Keratinocyte (primary cell): ENCODE data around the gene JSRP1. TPM values are rescaled to one million over a fixed set of nuclear protein-coding genes. Genes with fewer than 3 reads are reported as not detected.

Experiments
- DNase-seq: peaks from one replicate; pipeline ENCODE4 v3.0.0-alpha.2; 2011; ENCODE audit warnings: low read depth, missing footprints, low spot score
- FAIRE-seq: peaks from 2 replicates; lab custom pipeline; 2011; peaks lifted over from hg19 to GRCh38; lab: Jason Lieb, UNC
- H2AFZ ChIP-seq: 2 replicates; pipeline ENCODE4 v1.6.0; 2012; ENCODE audit warnings: low read length, control low read depth, inconsistent platforms; ENCODE audit not compliant: control insufficient read depth
- H3K27ac ChIP-seq: 2 replicates; pipeline ENCODE4 v1.5.1; 2011; ENCODE audit warnings: low read length; ENCODE audit not compliant: control insufficient read depth, insufficient read depth
- H3K27me3 ChIP-seq: 3 replicates; pipeline ENCODE4 v1.6.0; 2011; ENCODE audit warnings: low read length; ENCODE audit not compliant: control insufficient read depth, insufficient read depth; ENCODE audit errors: extremely low read depth
- H3K36me3 ChIP-seq, 2 experiments: 2 replicates in 1 of 2; 3 replicates in 1 of 2; pipeline ENCODE4 v1.5.1; 2011; ENCODE audit warnings: low read length in 2 of 2, mild to moderate bottlenecking in 1 of 2; ENCODE audit not compliant: control insufficient read depth in 2 of 2, insufficient read depth in 2 of 2; ENCODE audit errors: extremely low read depth in 1 of 2
- H3K4me1 ChIP-seq: 3 replicates; pipeline ENCODE4 v1.5.1; 2011; ENCODE audit warnings: low read length; ENCODE audit not compliant: control insufficient read depth, insufficient read depth; ENCODE audit errors: extremely low read depth
- H3K4me2 ChIP-seq: 3 replicates; pipeline ENCODE4 v1.6.0; 2011; ENCODE audit warnings: low read depth, low read length; ENCODE audit not compliant: control insufficient read depth, insufficient read depth; ENCODE audit errors: extremely low read depth
- H3K4me3 ChIP-seq, 3 experiments: fragments of 200-600 bp in 1 of 3; sonication (generic) in 1 of 3; 2 replicates in 2 of 3; 3 replicates in 1 of 3; pipeline ENCODE4 v1.5.1; 2011 to 2016; ENCODE audit warnings: low read length in 3 of 3, mild to moderate bottlenecking in 3 of 3, control low read depth in 2 of 3, inconsistent platforms in 1 of 3, low read depth in 1 of 3, mixed read lengths in 1 of 3, mixed run types in 1 of 3, moderate library complexity in 1 of 3; ENCODE audit not compliant: control insufficient read depth in 2 of 3, insufficient read depth in 2 of 3; ENCODE audit errors: extremely low read depth in 1 of 3
- H3K79me2 ChIP-seq: 2 replicates; pipeline ENCODE4 v1.6.0; 2012; ENCODE audit warnings: low read length; ENCODE audit not compliant: control insufficient read depth, insufficient read depth
- H3K9ac ChIP-seq: 3 replicates; pipeline ENCODE4 v1.6.0; 2011; ENCODE audit warnings: low read length; ENCODE audit not compliant: control insufficient read depth, insufficient read depth; ENCODE audit errors: extremely low read depth
- H3K9me1 ChIP-seq: 3 replicates; pipeline ENCODE4 v1.6.0; 2011; ENCODE audit warnings: low read length; ENCODE audit not compliant: control insufficient read depth, insufficient read depth; ENCODE audit errors: extremely low read depth
- H3K9me3 ChIP-seq: 2 replicates; pipeline ENCODE4 v1.5.1; 2012; ENCODE audit warnings: low read depth, low read length; ENCODE audit not compliant: control insufficient read depth
- H4K20me1 ChIP-seq: 3 replicates; pipeline ENCODE4 v1.6.0; 2011; ENCODE audit warnings: low read length; ENCODE audit not compliant: control insufficient read depth, insufficient read depth; ENCODE audit errors: extremely low read depth
- CTCF ChIP-seq, 3 experiments: IDR thresholded peaks in 1 of 3; conservative IDR thresholded peaks in 1 of 3; optimal IDR thresholded peaks in 1 of 3; 2 replicates in 2 of 3; 3 replicates in 1 of 3; pipeline versions ENCODE3 to v1.5.1; 2011; ENCODE audit warnings: low read length in 3 of 3, mild to moderate bottlenecking in 3 of 3, moderate library complexity in 2 of 3, control low read depth in 1 of 3, inconsistent platforms in 1 of 3; ENCODE audit not compliant: insufficient read depth in 2 of 3; ENCODE audit errors: extremely low read depth in 1 of 3
- EZH2 ChIP-seq: IDR thresholded peaks from one replicate; pipeline ENCODE4 v1.6.1; 2012; ENCODE audit warnings: inconsistent platforms, mild to moderate bottlenecking, low read length, moderate library complexity
- dilution Hi-C: fragments of 300-500 bp; cut with MboI; formaldehyde crosslinking; loops from one replicate; pipeline ENCODE4 v1.7.0; 2020; ENCODE audit warnings: low sequenced_read_pairs; ENCODE audit not compliant: extremely low pct_ligation_motif_present
- polyA plus RNA-seq, 5 experiments: library from polyadenylated mRNA; depleted of rRNA in 3 of 5; stranded (reverse) in 3 of 5; stranded (forward) in 1 of 5; unstranded in 1 of 5; fragments of >200 nt; gene quantifications; 1 replicate in 1 of 5; 2 replicates in 3 of 5; 3 replicates in 1 of 5; pipeline versions ENCODE4 v1.2.1 to v1.2.3, GENCODE V29; 2011 to 2012; ENCODE audit warnings: missing spikeins in 2 of 5, low read depth in 1 of 5, low replicate concordance in 1 of 5

JSRP1 gene
- polyA plus RNA-seq, 1 donor (not counting 4 experiments of a cell fraction or from before 2014, with no cell fraction given): not detected

GRCh38 chr19:2237869-2238153 lies 18.4 kb downstream of the JSRP1 start:
- no peak for FAIRE-seq

GRCh38 chr19:2237051-2237868 lies 19.0 kb downstream of the JSRP1 start:
- H3K27me3 ChIP-seq: no peaks in the 10 kb centered on the region
- DNase-seq (no peak), FAIRE-seq (no peak)
- H3K4me3 ChIP-seq: peak overlapping the region; percentile 70 to 91 (median 86)
- peak overlapping the region; percentile 67 for H2AFZ ChIP-seq
- dilution Hi-C loops: no loop called here
- no peaks in the 10 kb centered on the region for H3K9me3 ChIP-seq
- peaks cover 89% of the 10 kb centered on the region for H3K79me2 ChIP-seq
- H4K20me1 ChIP-seq: peaks cover 25% of the 10 kb centered on the region
- peak overlapping the region; percentile 95 for H3K4me2 ChIP-seq
- TF ChIP-seq EZH2 (no peak), CTCF (optimal IDR thresholded peaks at IDR 0.05 in 1 of 3, IDR thresholded peaks at IDR 0.05 in 1 of 3, conservative IDR thresholded peaks at IDR 0.05 in 1 of 3; ENCODE audit: extremely low read depth in 1 of 3, insufficient read depth in 2 of 3, low read length in 3 of 3) (no peak)
- H3K27ac ChIP-seq: peak overlapping the region; percentile 94
- H3K9ac ChIP-seq: peak overlapping the region; percentile 90
- peaks cover 7% of the 10 kb centered on the region for H3K9me1 ChIP-seq
- peaks cover 12 to 36% of the 10 kb centered on the region in 2 experiments for H3K36me3 ChIP-seq
- peaks cover 47% of the 10 kb centered on the region for H3K4me1 ChIP-seq

More at GRCh38 chr19:2237869-2238153, 18.4 kb downstream of the JSRP1 start:
- H3K9me1 ChIP-seq: peaks cover 7% of the 10 kb centered on the region
- no peaks in the 10 kb centered on the region for H3K27me3 ChIP-seq
- H4K20me1 ChIP-seq: peaks cover 30% of the 10 kb centered on the region
- dilution Hi-C loops: no loop called here
- peaks cover 92% of the 10 kb centered on the region for H3K79me2 ChIP-seq
- no peak overlapping the region for H2AFZ ChIP-seq
- peaks cover 9 to 31% of the 10 kb centered on the region in 2 experiments for H3K36me3 ChIP-seq
- peak overlapping the region; percentile 94 for H3K27ac ChIP-seq
- peaks cover 47% of the 10 kb centered on the region for H3K4me1 ChIP-seq
- peak overlapping the region; percentile 95 for H3K4me2 ChIP-seq
- DNase-seq: no peak
- TF ChIP-seq EZH2 (no peak), CTCF (optimal IDR thresholded peaks at IDR 0.05 in 1 of 3, IDR thresholded peaks at IDR 0.05 in 1 of 3, conservative IDR thresholded peaks at IDR 0.05 in 1 of 3; ENCODE audit: extremely low read depth in 1 of 3, insufficient read depth in 2 of 3, low read length in 3 of 3) (no peak)
- H3K9me3 ChIP-seq: no peaks in the 10 kb centered on the region
- H3K4me3 ChIP-seq: peak overlapping the region in 2 of 3 experiments; percentile 70 to 91
- H3K9ac ChIP-seq: peak overlapping the region; percentile 90
